HUES6 (cell line): ENCODE results near the gene RSPH1.

Source experiments
- H3K27ac ChIP-seq: 2 replicates; pipeline ENCODE4 v1.7.0; 2013; ENCODE audit warnings: low read depth, mild to moderate bottlenecking, low read length, inconsistent platforms
- H3K27me3 ChIP-seq: 2 replicates; pipeline ENCODE4 v1.6.1; 2013; ENCODE audit warnings: low read length; ENCODE audit not compliant: control insufficient read depth, insufficient read depth
- H3K36me3 ChIP-seq: 2 replicates; pipeline ENCODE4 v1.6.1; 2013; ENCODE audit warnings: low read length; ENCODE audit not compliant: control insufficient read depth, insufficient read depth
- H3K4me1 ChIP-seq: 2 replicates; pipeline ENCODE4 v1.6.1; 2013; ENCODE audit warnings: low read length; ENCODE audit not compliant: control insufficient read depth, insufficient read depth
- H3K4me3 ChIP-seq: 2 replicates; pipeline ENCODE4 v1.5.1; 2013; ENCODE audit warnings: low read depth, low read length
- H3K9ac ChIP-seq: one replicate; pipeline ENCODE4 v1.6.1; 2013; ENCODE audit warnings: mild to moderate bottlenecking, low read length
- H3K9me3 ChIP-seq: 2 replicates; pipeline ENCODE4 v1.6.1; 2013; ENCODE audit warnings: low read depth, low read length; ENCODE audit not compliant: control insufficient read depth, insufficient read depth

The RSPH1 gene

DNA sequence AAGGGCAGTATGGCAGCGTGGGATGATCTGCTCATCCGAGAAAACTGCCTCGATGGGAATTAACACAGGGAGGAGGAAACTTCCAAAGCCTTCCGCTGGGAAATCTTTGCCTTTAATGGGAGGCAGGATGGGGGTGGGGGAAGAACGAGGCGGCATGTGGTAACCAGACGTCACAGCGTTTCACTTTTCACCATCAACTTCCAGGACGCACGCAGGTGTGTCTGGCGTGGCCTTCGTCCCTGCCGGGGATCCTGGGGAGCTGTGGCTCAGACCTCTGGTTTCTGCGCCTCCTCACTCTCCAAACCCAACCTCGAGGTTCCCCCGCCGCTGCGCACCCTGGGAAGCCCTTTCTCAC, 282 bp downstream of the RSPH1 start:
- H3K27ac ChIP-seq: no peak overlapping the region
- H3K27me3 ChIP-seq: peaks cover 10% of the 10 kb centered on the region; the same call in 1 of the 2 replicates
- H3K9me3 ChIP-seq: no peaks in the 10 kb centered on the region
- no peaks in the 10 kb centered on the region for H3K36me3 ChIP-seq
- peaks cover 18% of the 10 kb centered on the region for H3K4me1 ChIP-seq
- no peak overlapping the region for H3K9ac ChIP-seq
- peak overlapping the region; percentile 71 for H3K4me3 ChIP-seq

DNA sequence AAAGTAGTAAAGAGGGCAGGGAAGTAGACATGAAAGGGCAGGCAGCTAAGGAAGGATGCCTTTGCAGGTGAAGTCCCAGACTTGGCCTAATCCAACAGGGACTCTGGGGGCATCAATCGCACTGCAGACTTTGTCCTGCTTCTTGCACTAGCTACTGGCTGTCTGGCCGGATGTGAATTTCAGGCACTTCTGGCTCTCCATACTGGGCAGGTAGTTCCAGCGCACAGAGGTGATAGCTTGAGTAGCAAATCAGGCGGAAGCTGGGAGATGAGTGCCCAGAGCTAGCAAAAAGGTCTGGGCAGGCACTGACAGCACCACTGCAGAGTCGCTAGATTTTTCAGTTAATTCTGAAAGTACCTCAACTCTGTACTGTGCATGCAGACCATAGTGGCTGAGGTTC, 997 bp downstream of the RSPH1 start:
- Histone ChIP-seq H3K4me1 (peaks cover 21% of the 10 kb centered on the region), H3K36me3 (no peaks in the 10 kb centered on the region), H3K27ac (no peak overlapping the region), H3K4me3 (no peak overlapping the region), H3K9me3 (no peaks in the 10 kb centered on the region), H3K27me3 (peaks cover 10% of the 10 kb centered on the region; the same call in 1 of the 2 replicates), H3K9ac (no peak overlapping the region)

DNA sequence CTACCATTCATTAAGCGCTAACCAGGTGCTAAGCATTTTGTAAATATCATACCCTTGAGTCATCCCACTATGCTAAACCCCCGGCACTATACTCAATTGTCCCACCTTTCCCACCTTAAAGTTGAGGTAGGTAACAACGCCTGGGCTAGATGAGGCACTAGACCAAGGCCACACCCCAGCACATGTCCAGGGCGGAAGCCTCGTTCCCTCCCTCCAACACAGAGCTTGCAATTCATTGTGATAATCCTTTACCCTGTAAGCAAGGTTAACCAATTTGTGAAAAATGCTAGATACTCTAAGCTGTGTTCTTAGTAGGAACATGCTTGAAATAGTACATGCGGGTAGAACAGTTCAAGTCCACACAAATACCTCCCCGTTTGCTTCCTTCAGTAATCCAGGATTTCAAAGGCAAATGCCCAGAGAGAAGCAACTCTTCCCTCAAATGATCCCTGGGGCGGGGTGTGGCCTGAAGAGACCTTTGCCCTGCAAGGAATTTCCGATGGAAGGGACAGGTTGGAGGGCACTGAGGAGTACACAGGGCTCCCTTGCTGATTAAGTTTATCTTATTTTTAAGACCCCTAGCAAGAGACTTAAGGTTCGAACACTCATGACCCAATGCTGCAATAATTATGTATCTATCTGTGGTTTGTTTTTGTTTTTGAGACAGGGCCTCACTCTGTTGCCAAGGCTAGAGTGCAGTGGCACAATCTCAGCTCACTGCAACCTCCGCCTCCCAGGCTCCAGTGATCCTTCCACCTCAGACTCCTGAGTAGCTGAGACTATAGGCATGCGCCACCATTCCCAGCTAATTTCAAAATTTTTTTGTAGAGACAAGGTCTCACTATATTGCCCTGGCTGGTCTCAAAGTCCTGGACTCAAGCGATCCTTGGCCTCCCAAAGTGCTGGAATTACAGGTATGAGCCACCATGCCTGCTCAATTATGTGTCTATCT, 2.6 kb downstream of the RSPH1 start:
- no peaks in the 10 kb centered on the region for H3K36me3 ChIP-seq
- H3K9me3 ChIP-seq: no peaks in the 10 kb centered on the region
- no peak overlapping the region for H3K9ac ChIP-seq
- H3K27me3 ChIP-seq: peaks cover 10% of the 10 kb centered on the region; the same call in 1 of the 2 replicates
- H3K4me1 ChIP-seq: peaks cover 15% of the 10 kb centered on the region
- no peak overlapping the region for H3K27ac ChIP-seq
- no peak overlapping the region for H3K4me3 ChIP-seq

DNA sequence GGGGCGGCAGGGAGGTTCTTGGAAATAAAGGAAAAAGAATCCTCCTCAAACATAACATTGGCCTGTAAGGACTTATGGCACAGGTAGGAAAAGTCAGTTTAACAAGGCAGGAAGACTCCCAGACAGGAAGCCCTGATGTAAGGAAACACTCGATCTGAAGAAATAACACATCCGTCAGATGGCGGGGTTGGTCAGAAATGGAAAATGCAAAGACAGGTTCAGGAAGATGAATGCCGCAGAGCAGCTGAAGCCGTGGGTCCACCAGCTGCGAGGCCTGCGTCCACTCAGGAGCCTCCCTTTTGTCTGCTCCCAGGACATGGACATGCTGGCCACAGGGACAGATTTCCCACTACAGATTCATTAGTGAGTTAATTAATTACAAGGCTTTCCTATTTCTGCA, 3.8 kb downstream of the RSPH1 start:
- no peak overlapping the region for H3K9ac ChIP-seq
- H3K9me3 ChIP-seq: no peaks in the 10 kb centered on the region
- H3K4me3 ChIP-seq: no peak overlapping the region
- H3K36me3 ChIP-seq: no peaks in the 10 kb centered on the region
- peaks cover 15% of the 10 kb centered on the region for H3K4me1 ChIP-seq
- H3K27me3 ChIP-seq: peaks cover 10% of the 10 kb centered on the region; the same call in 1 of the 2 replicates
- H3K27ac ChIP-seq: no peak overlapping the region

DNA sequence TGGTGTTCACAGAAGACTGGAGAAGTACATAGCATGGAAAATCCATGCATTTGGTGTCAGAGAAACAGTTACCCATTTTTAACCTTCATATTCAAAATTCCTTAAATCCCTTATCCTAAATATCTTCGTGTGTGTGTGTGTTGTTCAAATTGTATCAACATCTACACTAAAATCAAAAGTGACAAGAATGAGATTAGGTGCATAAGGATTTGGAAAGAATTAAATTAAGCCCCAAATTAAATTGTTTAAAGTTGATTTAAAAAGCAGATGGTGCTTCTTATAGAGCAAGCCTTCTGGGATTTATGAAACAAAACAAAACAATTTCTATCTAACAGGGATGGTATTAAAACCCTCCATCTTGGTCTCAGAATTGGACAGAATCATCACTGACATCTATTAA, 4.7 kb downstream of the RSPH1 start:
- Histone ChIP-seq H3K27me3 (peaks cover 14% of the 10 kb centered on the region), H3K4me3 (no peak overlapping the region), H3K27ac (no peak overlapping the region)

DNA sequence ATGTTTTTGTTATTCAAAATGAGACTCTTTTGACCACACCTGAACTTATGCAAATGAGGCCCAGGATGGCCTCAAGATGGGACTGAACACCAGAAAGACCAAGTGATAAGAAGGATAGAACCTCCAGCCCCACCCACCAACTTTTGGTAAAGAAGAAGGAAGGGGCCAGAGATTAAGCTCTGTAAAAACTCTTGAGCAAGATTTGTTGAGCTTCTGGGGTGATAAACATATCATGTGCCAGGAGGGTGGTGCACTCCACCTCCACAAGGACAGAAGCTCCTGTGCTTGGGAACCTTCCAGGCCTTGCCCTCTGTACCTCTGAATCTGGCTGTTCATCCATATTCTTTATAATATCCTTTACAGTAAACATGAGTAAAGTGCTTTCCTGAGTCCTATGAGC, 5.3 kb downstream of the RSPH1 start:
- no peak overlapping the region for H3K27ac ChIP-seq
- no peak overlapping the region for H3K4me3 ChIP-seq
- no peak overlapping the region for H3K9ac ChIP-seq
- H3K27me3 ChIP-seq: peaks cover 15% of the 10 kb centered on the region
- H3K4me1 ChIP-seq: peaks cover 15% of the 10 kb centered on the region
- no peaks in the 10 kb centered on the region for H3K36me3 ChIP-seq
- no peaks in the 10 kb centered on the region for H3K9me3 ChIP-seq

More for the DNA sequence above, 4.7 kb downstream of the RSPH1 start:
- Histone ChIP-seq H3K36me3 (no peaks in the 10 kb centered on the region), H3K4me1 (peaks cover 15% of the 10 kb centered on the region), H3K9ac (no peak overlapping the region), H3K9me3 (no peaks in the 10 kb centered on the region)

DNA sequence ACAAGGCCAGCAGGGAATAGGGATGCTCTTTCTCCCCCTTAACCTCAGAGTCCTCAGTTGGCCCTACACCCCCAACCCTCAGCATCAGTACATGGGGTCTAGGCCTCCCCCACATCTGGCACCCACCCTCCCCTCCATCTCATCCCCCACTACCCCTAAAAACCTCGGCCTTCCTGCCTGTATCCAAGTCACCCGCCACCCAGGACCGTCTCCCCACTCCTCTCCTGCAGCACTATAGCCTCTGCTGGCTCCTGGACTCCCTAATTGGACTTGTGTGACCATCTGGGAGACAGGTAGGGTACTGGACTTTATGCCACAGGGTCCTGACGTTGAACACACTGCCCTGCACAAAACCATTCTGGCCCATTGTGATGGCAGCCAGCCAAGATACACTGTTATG, 6.0 kb downstream of the RSPH1 start:
- no peak overlapping the region for H3K4me3 ChIP-seq
- no peak overlapping the region for H3K27ac ChIP-seq
- peaks cover 11% of the 10 kb centered on the region for H3K4me1 ChIP-seq
- H3K27me3 ChIP-seq: peaks cover 8% of the 10 kb centered on the region
- H3K9ac ChIP-seq: no peak overlapping the region
- H3K9me3 ChIP-seq: no peaks in the 10 kb centered on the region
- H3K36me3 ChIP-seq: no peaks in the 10 kb centered on the region

DNA sequence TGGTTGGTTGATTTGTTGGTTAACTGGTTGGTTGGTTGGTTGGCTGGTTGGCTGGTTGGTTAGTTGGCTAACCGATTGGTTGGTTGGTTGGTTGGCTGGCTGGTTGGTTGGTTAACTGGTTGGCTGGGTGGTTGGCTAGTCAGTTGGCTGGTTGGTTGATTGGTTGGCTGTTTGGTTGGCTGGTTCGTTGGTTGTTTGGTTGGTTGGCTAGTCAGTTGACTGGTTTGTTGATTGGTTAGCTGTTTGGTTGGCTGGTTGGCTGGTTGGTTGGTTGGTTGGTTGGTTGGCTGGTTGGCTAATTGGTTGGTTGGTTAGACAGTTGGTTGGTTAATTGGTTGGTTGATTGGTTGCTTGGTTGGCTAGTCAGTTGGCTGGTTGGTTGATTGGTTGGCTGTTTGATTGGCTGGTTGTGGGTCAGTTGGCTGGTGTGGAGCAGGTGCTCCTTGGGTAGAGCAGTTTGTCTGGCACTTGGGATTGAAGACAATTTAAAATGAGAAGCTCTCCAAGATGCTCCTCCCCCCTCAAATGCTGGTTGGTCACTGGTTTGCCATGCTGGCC, 6.9 kb downstream of the RSPH1 start:
- Histone ChIP-seq H3K36me3 (no peaks in the 10 kb centered on the region), H3K27me3 (peaks cover 6% of the 10 kb centered on the region), H3K9ac (no peak overlapping the region), H3K27ac (no peak overlapping the region), H3K4me3 (no peak overlapping the region), H3K9me3 (no peaks in the 10 kb centered on the region), H3K4me1 (peaks cover 11% of the 10 kb centered on the region)

DNA sequence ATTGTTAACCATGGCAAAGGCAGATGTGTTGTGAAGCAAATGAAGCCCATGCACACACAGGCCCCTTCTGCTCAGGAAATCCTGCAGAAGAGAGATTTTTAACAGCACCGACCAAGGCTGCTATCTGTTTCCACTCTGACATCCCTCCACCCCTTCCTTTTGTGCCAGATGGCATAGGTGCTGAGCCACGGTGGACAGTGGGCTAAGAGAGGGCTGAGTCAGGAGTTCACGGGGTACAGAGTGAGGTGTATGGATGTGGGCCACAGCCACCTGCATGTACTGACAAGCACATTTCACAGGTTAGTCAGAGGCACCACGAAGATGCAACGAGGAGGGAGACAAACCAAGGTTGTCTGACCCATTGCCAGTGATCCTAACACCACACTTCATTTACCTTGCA, 9.5 kb downstream of the RSPH1 start:
- Histone ChIP-seq H3K9ac (no peak overlapping the region), H3K4me1 (0 out of 2 replicates have a peak, but pooled peaks cover 2% of the 10 kb centered on the region), H3K27me3 (peaks cover 6% of the 10 kb centered on the region), H3K27ac (no peak overlapping the region), H3K36me3 (no peaks in the 10 kb centered on the region), H3K9me3 (no peaks in the 10 kb centered on the region), H3K4me3 (no peak overlapping the region)

DNA sequence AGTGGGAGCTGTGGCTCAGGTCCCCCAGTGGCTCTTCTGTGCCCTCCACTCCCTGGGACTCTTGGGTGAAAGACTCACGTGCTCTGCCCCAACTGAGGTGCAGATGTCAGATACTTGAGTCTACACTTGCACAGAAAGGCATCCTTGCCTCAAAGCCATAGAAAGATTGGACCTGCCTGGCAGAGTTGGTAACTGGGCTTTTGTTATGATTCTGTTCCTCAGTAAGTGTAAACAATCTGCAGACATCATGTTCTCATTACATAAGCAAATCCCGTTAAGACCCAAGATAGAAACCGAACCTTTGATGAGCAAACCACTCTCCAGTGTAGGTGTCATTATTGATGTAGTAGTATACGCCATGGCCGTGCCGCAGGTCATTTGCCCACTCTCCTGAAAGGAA, 10.0 kb downstream of the RSPH1 start:
- no peaks in the 10 kb centered on the region for H3K36me3 ChIP-seq
- H3K4me1 ChIP-seq: 0 out of 2 replicates have a peak, but pooled peaks cover 2% of the 10 kb centered on the region
- H3K9ac ChIP-seq: no peak overlapping the region
- no peak overlapping the region for H3K27ac ChIP-seq
- H3K4me3 ChIP-seq: no peak overlapping the region
- peaks cover under 1% of the 10 kb centered on the region; the same call in 1 of the 2 replicates for H3K9me3 ChIP-seq
- H3K27me3 ChIP-seq: peaks cover 6% of the 10 kb centered on the region

DNA sequence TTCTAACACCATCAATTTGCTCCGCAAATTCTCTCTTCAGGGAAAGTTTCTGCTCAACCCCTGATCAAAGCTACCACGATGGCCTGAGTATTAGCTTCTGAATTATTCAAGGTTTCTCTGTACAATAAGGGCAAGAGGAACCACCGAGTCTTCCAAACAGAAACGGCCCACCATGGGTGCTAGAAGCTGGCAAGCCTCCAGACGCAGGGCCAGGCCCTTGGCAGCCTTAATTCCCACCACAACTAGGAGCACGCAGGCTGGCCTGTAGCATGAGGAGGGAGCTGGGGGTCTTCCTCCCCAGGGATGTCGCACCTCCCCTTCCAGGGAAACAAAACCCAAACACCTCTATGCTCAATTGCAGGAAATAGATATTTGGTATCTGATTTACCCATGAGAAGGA, 11.1 kb downstream of the RSPH1 start:
- Histone ChIP-seq H3K9ac (no peak overlapping the region), H3K27ac (no peak overlapping the region), H3K27me3 (peaks cover 6% of the 10 kb centered on the region), H3K4me1 (no peaks in the 10 kb centered on the region), H3K4me3 (no peak overlapping the region), H3K9me3 (peaks cover 5% of the 10 kb centered on the region), H3K36me3 (no peaks in the 10 kb centered on the region)
